PC-9 (cell line): ENCODE results near the gene SUPT3H.

ENCODE experiments used
- EZH2 ChIP-seq: fragments of 200-600 bp; sonication (generic); IDR thresholded peaks from 2 replicates; pipeline ENCODE4 v1.8.0; 2017; ENCODE audit warnings: antibody characterized with exemption, low read depth
- TF ChIP-seq, protein P1 (sequence below): fragments of 200-600 bp; sonication (generic); conservative IDR thresholded peaks from 2 replicates; pipeline ENCODE4 v1.6.1; 2017; ENCODE audit warnings: mixed run types, antibody characterized with exemption, mild to moderate bottlenecking, moderate library complexity

GRCh38 chr6:44949596-44950201 is 428.0 kb downstream of the SUPT3H start:
- TF ChIP-seq, protein P1, sequence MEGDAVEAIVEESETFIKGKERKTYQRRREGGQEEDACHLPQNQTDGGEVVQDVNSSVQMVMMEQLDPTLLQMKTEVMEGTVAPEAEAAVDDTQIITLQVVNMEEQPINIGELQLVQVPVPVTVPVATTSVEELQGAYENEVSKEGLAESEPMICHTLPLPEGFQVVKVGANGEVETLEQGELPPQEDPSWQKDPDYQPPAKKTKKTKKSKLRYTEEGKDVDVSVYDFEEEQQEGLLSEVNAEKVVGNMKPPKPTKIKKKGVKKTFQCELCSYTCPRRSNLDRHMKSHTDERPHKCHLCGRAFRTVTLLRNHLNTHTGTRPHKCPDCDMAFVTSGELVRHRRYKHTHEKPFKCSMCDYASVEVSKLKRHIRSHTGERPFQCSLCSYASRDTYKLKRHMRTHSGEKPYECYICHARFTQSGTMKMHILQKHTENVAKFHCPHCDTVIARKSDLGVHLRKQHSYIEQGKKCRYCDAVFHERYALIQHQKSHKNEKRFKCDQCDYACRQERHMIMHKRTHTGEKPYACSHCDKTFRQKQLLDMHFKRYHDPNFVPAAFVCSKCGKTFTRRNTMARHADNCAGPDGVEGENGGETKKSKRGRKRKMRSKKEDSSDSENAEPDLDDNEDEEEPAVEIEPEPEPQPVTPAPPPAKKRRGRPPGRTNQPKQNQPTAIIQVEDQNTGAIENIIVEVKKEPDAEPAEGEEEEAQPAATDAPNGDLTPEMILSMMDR: no peak
- no peak for TF ChIP-seq EZH2
